GM12891 (cell line): ENCODE measurements around the gene SHC1.

Source experiments
- POLR2A ChIP-seq: IDR thresholded peaks from 2 replicates; pipeline ENCODE4 v1.6.1; 2011; ENCODE audit warnings: low read depth, low read length, control low read depth
- TAF1 ChIP-seq: IDR thresholded peaks from 2 replicates; pipeline ENCODE4 v1.6.1; 2011; ENCODE audit warnings: low read depth, low read length, control low read depth

DNA sequence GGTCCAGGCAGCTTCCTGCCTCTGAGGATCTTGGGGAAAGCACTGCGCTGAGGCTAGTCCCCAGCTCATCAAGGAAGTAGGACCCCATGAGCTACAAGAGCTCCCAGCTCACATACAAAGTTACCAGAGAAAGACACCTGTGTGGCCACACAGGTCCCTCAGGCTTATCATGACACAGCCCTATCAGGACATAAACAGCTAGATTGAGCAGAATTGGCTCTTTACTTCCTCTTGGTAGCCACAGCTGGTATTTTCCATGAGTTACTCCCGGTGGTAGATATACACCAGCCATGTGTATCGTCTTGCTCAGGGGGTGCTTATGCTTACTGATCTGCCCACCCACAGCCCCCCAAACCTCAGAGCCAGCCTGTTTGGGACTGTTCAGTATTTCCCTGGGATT, 24.0 kb upstream of the SHC1 start:
- no peak for TF ChIP-seq POLR2A
- TF ChIP-seq TAF1: no peak
